SK-N-MC (cell line): ENCODE results near the gene STX19.
A peak's percentile ranks its signal among the peaks of the same experiment; 100 is the strongest.
"Not testable (repeated sequence)": the region's sequence is repeated elsewhere in the genome, so short reads cannot be mapped to it uniquely, and the experiment has no call there.

Experiments used
- DNase-seq: peaks from one replicate; pipeline ENCODE4 v3.0.0-alpha.2; 2011; ENCODE audit warnings: low read depth, low spot score
- H3K27ac ChIP-seq: fragments of 200-600 bp; sonication (generic); 2 replicates; pipeline ENCODE4 v1.5.1; 2016; ENCODE audit warnings: mixed run types
- H3K36me3 ChIP-seq: fragments of 200-600 bp; sonication (generic); 2 replicates; pipeline ENCODE4 v1.6.1; 2017; ENCODE audit warnings: antibody characterized with exemption, low read length, mixed read lengths; ENCODE audit not compliant: insufficient read depth
- H3K4me3 ChIP-seq: fragments of 200-600 bp; sonication (generic); 2 replicates; pipeline ENCODE4 v1.5.1; 2016
- H3K9ac ChIP-seq: fragments of 200-600 bp; sonication (generic); 2 replicates; pipeline ENCODE4 v1.8.0; 2017; ENCODE audit warnings: mixed run types, mixed read lengths; ENCODE audit not compliant: insufficient read length
- H3K9me3 ChIP-seq: fragments of 200-600 bp; sonication (generic); 2 replicates; pipeline ENCODE4 v1.6.1; 2017; ENCODE audit warnings: low read depth, mild to moderate bottlenecking, antibody characterized with exemption, low read length, moderate library complexity, mixed read lengths
- EZH2 ChIP-seq: fragments of 200-600 bp; sonication (generic); IDR thresholded peaks from one replicate; pipeline ENCODE4 v1.6.1; 2017; ENCODE audit warnings: antibody characterized with exemption
- FOXP2 ChIP-seq: optimal IDR thresholded peaks from 2 replicates; pipeline ENCODE3; 2011; ENCODE audit warnings: mild to moderate bottlenecking, moderate library complexity; ENCODE audit not compliant: insufficient read depth; ENCODE audit errors: extremely low read length, control extremely low read depth
- POLR2AphosphoS5 ChIP-seq: IDR thresholded peaks from 2 replicates; pipeline ENCODE4 v1.6.1; 2012; ENCODE audit warnings: mild to moderate bottlenecking, low read depth, low read length, borderline replicate concordance

The STX19 gene

GRCh38 chr3:93973131-93974126, 55.0 kb downstream of the STX19 start, which contains the start of gene PROS1:
TSS of gene PROS1 (minus strand) at chr3:93973896. CDS start at chr3:93973749, 147 bp downstream.
- Histone ChIP-seq H3K9me3 (no peaks in the 10 kb centered on the region), H3K4me3 (peak within 1 kb of the TSS; percentile 77), H3K27ac (peak within 1 kb of the TSS; percentile 94), H3K36me3 (no peaks in the 10 kb centered on the region), H3K9ac (peak within 1 kb of the TSS; percentile 85)
- TF ChIP-seq EZH2 (no peak), FOXP2 (peak; percentile 82)
- DNase-seq: peak; percentile 70

GRCh38 chr3:93969997-93970396, 58.4 kb downstream of the STX19 start:
- no peaks in the 10 kb centered on the region for H3K36me3 ChIP-seq
- no peak for TF ChIP-seq EZH2
- no peak for TF ChIP-seq FOXP2
- TF ChIP-seq POLR2AphosphoS5: no peak
- H3K4me3 ChIP-seq: no peak overlapping the region
- no peak for DNase-seq
- no peak overlapping the region for H3K9ac ChIP-seq
- H3K27ac ChIP-seq: no peak overlapping the region
- no peaks in the 10 kb centered on the region for H3K9me3 ChIP-seq

GRCh38 chr3:93969443-93969842, 59.0 kb downstream of the STX19 start:
- no peak for DNase-seq

GRCh38 chr3:93965106-93965505, 63.3 kb downstream of the STX19 start:
- not testable (repeated sequence) for H3K9me3 ChIP-seq, H3K27ac ChIP-seq, H3K36me3 ChIP-seq, H3K4me3 ChIP-seq, DNase-seq, H3K9ac ChIP-seq

More at GRCh38 chr3:93969443-93969842, 59.0 kb downstream of the STX19 start:
- Histone ChIP-seq H3K27ac (no peak overlapping the region), H3K9me3 (no peaks in the 10 kb centered on the region), H3K4me3 (no peak overlapping the region), H3K9ac (no peak overlapping the region), H3K36me3 (no peaks in the 10 kb centered on the region)
- TF ChIP-seq EZH2 (no peak), POLR2AphosphoS5 (no peak), FOXP2 (no peak)
